Measurements from ENCODE around the gene RAB3C. TPM values are rescaled to one million over a fixed set of nuclear protein-coding genes. Genes with fewer than 3 reads are reported as not detected.
"Not testable (repeated sequence)": the region's sequence is repeated elsewhere in the genome, so short reads cannot be mapped to it uniquely, and the experiment has no call there.

Gene RAB3C
- total RNA-seq, 2 experiments from 2014 or later, result not detected

DNA sequence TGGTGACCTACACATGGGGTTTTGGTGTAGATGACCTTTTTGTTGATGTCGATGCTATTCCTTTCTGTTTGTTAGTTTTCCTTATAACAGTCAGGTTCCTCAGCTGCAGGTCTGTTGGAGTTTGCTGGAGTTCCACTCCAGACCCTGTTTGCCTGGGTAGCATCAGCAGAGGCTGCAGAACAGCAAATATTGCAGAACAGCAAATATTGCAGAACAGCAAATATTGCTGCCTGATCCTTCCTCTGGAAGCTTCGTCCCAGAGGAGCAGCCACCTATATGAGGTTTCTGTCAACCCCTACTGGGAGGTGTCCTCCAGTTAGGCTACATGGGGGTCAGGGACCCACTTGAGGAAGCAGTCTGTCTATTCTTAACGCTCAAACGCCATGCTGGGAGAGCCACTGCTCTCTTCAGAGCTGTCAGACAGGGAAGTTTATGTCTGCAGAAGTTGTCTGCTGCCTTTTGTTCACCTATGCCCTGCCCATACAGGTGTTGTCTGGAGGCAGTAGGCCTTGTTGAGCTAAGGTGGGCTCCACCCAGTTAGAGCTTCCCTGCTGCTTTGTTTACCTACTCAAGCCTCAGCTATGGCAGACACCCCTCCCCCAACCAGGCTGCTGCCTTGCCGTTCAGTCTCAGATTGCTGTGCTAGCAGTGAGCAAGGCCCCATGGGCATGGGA is 116.3 kb downstream of the RAB3C start:
- H3K4me3 Mint-ChIP-seq; H3K36me3 Mint-ChIP-seq; DNase-seq; H3K27me3 Mint-ChIP-seq; H3K4me1 Mint-ChIP-seq (ENCODE audit: low read depth); CTCF ChIA-PET; intact Hi-C loops (cut with micrococcal nuclease); POLR2A ChIA-PET; H3K27ac Mint-ChIP-seq: not testable (repeated sequence)
- H3K9me3 Mint-ChIP-seq, result peaks cover 24% of the 10 kb centered on the region

DNA sequence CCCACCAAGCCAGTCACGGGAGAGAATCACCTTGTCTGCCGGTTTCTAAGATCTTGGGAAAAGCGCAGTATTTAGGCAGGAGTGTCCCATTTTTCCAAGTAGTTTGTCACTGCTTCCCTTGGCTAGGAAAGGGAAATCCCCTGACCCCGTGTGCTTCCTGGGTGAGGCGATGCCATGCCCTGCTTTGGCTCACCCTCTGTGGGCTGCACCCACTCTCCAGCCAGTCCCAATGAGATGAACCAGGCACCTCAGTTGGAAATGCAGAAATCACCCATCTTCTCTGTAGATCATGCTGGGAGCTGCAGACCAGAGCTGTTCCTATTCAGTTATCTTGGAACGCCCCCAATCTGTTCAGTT is 116.9 kb downstream of the RAB3C start:
- DNase-seq, result no peak
- Mint-ChIP-seq H3K4me3 (no peak overlapping the region), H3K36me3 (peaks cover 4% of the 10 kb centered on the region), H3K4me1 (ENCODE audit: low read depth) (no peaks in the 10 kb centered on the region), H3K9me3 (peaks cover 22% of the 10 kb centered on the region), H3K27me3 (peaks cover 1% of the 10 kb centered on the region), H3K27ac (no peak overlapping the region)
- CTCF ChIA-PET, result no interaction called here
- intact Hi-C loops (cut with micrococcal nuclease), result no loop called here
- POLR2A ChIA-PET, result no interaction called here

DNA sequence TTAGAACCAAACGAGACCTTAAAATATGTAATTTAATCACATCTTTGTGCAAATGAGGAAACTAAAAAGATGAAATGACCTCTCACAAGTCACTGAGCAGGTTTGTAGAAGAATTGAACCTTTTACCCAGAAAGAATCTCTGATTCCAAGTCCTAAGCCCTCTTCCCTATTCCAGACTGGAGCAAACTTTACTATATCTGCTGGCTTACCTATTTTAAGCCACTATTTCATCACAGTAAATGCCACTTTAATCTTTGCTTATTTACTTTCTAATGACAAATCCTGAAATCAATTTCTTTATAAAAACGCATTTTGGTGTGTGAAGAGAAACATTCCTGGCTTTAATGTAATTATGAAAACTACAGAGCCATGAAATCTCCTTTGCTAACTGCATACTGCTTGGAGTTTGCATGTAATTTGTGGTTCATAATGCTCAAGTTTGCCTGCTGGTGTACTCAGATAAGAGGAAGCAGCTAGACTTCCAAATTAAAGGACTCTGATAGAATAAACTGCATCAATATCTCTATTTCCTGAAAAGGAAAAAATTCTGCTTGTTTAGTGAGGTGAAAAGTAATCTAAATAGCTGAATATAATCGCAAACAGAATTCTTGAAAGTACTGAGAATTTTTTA is 121.2 kb downstream of the RAB3C start:
- POLR2A ChIA-PET, result no interaction called here
- CTCF ChIA-PET, result interaction anchor here (1.0 kb wide), 1 partner anchor 182 kb away, joined by 3 read pairs; no protein-coding TSS in a partner anchor

DNA sequence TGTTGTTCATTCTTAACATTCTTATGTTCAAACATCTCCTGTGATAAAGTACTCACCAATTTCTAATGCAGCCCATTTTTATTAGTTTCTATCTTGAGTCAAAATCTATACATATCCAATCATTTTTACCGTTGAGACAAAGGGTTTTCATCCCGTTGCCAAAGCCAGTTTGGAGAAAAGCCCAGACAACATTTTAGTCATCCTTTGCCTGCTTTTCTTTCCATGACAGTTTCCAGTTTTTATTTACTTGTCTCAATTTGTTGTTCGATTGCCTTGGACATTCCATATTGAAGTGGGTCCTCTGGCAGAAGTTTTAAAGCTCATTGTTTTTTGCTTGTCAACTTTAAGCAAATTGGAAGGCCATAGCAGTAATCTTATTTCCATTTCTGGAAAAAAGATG is 123.9 kb downstream of the RAB3C start:
- no peak for DNase-seq
- intact Hi-C loops (cut with micrococcal nuclease), result no loop called here
- Mint-ChIP-seq H3K27ac (no peak overlapping the region), H3K9me3 (no peaks in the 10 kb centered on the region), H3K4me1 (ENCODE audit: low read depth) (no peaks in the 10 kb centered on the region), H3K36me3 (no peaks in the 10 kb centered on the region), H3K4me3 (no peak overlapping the region), H3K27me3 (peaks cover 10% of the 10 kb centered on the region)
- POLR2A ChIA-PET, result no interaction called here
- CTCF ChIA-PET, result no interaction called here

More for the DNA sequence above, 121.2 kb downstream of the RAB3C start:
- Mint-ChIP-seq H3K27me3 (peaks cover 3% of the 10 kb centered on the region), H3K4me3 (no peak overlapping the region), H3K36me3 (no peaks in the 10 kb centered on the region), H3K9me3 (no peaks in the 10 kb centered on the region), H3K4me1 (ENCODE audit: low read depth) (no peaks in the 10 kb centered on the region), H3K27ac (no peak overlapping the region)
- DNase-seq, result no peak
- intact Hi-C loops (cut with micrococcal nuclease), result no loop called here

DNA sequence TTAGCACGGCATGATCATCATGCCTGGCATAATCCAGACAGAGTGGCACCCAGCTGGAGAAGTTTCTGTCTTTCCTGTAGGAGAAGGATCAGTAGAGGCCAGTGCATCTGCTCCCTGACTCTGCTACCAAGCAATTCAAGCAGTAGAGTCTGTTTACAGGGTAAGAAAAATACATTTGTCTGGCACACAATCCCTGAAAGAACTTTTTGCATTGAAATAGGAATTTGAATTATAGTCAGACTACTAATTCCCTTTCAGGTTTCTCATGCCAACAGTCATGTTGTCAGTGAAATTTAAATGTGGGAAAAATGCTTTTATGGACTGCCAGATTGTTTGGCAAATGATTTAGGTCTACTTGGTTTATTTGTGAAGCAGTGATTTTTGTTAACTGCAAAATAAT is 125.6 kb downstream of the RAB3C start:
- ChIA-PET CTCF (no interaction called here), POLR2A (no interaction called here)
- no peaks in the 10 kb centered on the region for H3K36me3 Mint-ChIP-seq
- intact Hi-C loops (cut with micrococcal nuclease), result no loop called here
- peaks cover 2% of the 10 kb centered on the region for H3K9me3 Mint-ChIP-seq
- H3K4me1 Mint-ChIP-seq (ENCODE audit: low read depth), result no peaks in the 10 kb centered on the region
- H3K27ac Mint-ChIP-seq, result no peak overlapping the region
- peaks cover 12% of the 10 kb centered on the region for H3K27me3 Mint-ChIP-seq
- no peak overlapping the region for H3K4me3 Mint-ChIP-seq
- DNase-seq, result no peak

DNA sequence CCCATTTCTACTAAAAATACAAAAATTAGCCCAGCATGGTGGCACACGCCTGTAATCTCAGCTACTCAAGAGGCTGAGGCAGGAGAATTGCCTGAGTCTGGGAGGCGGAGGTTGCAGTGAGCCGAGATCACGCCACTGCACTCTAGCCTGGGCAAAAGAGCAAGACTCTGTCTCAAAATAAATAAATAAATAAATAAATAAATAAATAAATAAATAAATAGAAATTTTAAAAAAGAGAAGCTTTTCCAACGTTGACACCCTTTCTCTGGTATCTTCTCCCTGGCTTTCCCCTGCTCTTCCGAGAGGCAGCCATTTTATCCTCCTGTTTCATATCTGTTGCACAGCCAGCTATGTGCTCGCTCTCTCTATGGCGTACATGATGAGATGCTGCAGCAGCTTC is 127.5 kb downstream of the RAB3C start:
- H3K4me3 Mint-ChIP-seq; H3K4me1 Mint-ChIP-seq (ENCODE audit: low read depth); H3K36me3 Mint-ChIP-seq; CTCF ChIA-PET; DNase-seq; H3K9me3 Mint-ChIP-seq; POLR2A ChIA-PET; intact Hi-C loops (cut with micrococcal nuclease); H3K27ac Mint-ChIP-seq: not testable (repeated sequence)
- H3K27me3 Mint-ChIP-seq, result peaks cover 10% of the 10 kb centered on the region

DNA sequence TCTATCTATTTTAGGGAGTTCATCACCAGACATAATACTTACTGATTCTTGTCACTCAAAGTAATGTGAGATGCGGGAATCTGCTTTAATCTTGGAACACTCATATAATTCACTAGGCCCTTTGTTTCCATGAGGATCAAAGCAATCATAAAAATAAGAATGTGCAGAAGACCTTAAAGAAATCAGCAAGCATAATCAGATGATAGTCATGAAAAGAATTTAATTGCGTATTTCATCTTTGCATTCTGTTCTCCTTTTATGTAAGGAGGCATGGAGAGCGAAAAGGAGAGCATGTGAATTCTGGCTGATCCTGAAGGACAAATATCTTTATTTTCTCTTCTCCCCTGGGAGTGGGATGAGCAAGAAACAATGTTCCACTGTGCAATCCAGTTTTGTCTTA is 128.0 kb downstream of the RAB3C start:
- ChIA-PET POLR2A (no interaction called here), CTCF (no interaction called here)
- Mint-ChIP-seq H3K9me3 (peaks cover 8% of the 10 kb centered on the region), H3K4me1 (ENCODE audit: low read depth) (no peaks in the 10 kb centered on the region), H3K27me3 (peaks cover 10% of the 10 kb centered on the region), H3K36me3 (no peaks in the 10 kb centered on the region), H3K4me3 (no peak overlapping the region), H3K27ac (no peak overlapping the region)
- intact Hi-C loops (cut with micrococcal nuclease), result no loop called here
- no peak for DNase-seq

DNA sequence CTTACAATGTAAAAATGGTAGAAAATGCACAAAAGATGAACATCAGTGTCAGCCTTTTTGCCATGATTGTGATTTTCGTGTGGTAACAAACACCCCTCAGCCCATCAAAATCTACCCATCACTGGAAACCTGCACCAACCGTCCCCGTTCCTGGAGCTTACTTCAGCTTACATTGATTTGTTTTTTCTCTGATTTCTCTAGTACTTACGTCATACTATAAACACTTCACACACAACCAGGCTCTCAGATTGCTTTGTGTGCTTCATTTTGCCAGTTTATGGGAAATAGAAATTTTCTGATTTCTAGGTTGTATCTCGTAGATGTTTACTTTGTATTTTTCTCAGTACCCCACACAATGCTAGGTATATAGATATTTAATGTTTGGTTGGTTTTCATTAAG is 129.1 kb downstream of the RAB3C start:
- Mint-ChIP-seq H3K4me3 (no peak overlapping the region), H3K36me3 (no peaks in the 10 kb centered on the region), H3K4me1 (ENCODE audit: low read depth) (no peaks in the 10 kb centered on the region), H3K27ac (no peak overlapping the region), H3K9me3 (peaks cover 8% of the 10 kb centered on the region), H3K27me3 (peaks cover 10% of the 10 kb centered on the region)
- DNase-seq, result no peak
- intact Hi-C loops (cut with micrococcal nuclease), result no loop called here
- ChIA-PET POLR2A (no interaction called here), CTCF (interaction anchor here (0.6 kb wide), 1 partner anchor 856 kb away, joined by 4 read pairs; no protein-coding TSS in a partner anchor)

DNA sequence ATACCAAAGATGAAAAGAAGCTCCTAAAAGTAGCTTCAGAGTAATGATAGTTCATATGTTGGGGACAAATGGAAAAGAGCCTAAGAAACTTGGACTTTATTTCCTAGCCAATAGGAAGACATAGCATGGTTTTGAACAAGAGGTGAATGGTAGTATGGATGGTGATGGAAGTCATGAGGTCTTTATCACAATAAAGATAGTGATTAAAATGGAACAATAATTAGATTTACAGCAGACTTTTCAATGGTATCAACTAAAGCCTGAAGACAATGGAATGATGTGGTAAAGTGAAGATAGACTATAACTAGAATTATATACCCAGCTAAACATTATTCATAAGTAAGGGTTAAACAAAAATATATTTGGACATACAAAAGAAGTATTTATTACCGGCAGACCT is 131.2 kb downstream of the RAB3C start:
- Mint-ChIP-seq H3K4me3 (no peak overlapping the region), H3K27me3 (peaks cover 9% of the 10 kb centered on the region), H3K4me1 (ENCODE audit: low read depth) (no peaks in the 10 kb centered on the region), H3K27ac (no peak overlapping the region), H3K36me3 (no peaks in the 10 kb centered on the region), H3K9me3 (peaks cover 8% of the 10 kb centered on the region)
- DNase-seq, result no peak
- intact Hi-C loops (cut with micrococcal nuclease), result no loop called here
- POLR2A ChIA-PET, result no interaction called here
- CTCF ChIA-PET, result no interaction called here

DNA sequence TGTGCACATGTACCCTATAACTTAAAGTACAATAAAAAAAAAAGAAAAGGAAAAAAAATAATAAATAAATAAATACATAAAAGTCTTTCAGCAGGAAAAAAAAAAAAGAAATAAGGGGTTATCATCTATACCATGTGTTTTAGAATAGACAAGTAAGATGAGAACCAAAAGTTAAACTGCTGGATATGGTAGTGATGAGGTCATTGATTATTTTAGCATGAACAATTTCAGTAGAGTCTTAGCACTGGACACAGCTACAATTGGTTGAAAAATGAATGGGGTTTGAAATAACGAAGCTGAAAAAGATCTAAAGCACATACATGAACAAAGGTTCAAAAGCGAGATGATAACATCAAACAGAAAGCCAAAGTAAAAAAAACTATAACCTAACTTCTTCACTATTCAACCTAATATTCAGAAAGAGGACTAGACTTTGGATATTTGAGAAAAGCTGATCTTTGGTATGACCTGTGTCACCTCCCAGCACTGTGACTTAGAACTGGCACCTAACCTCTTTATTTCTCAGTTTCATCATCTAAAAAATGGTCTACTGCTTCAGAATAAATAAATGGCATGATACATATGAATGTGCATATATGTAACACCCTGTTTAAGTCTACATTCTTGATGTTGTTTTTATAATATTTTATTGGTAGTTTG is 133.3 kb downstream of the RAB3C start:
- CTCF ChIA-PET, result no interaction called here
- POLR2A ChIA-PET, result no interaction called here
- H3K27ac Mint-ChIP-seq, result no peak overlapping the region
- H3K9me3 Mint-ChIP-seq, result peaks cover 8% of the 10 kb centered on the region
- no peaks in the 10 kb centered on the region for H3K4me1 Mint-ChIP-seq (ENCODE audit: low read depth)
- DNase-seq, result no peak
- H3K4me3 Mint-ChIP-seq, result no peak overlapping the region
- no peaks in the 10 kb centered on the region for H3K36me3 Mint-ChIP-seq
- peaks cover 3% of the 10 kb centered on the region for H3K27me3 Mint-ChIP-seq
- intact Hi-C loops (cut with micrococcal nuclease), result no loop called here

DNA sequence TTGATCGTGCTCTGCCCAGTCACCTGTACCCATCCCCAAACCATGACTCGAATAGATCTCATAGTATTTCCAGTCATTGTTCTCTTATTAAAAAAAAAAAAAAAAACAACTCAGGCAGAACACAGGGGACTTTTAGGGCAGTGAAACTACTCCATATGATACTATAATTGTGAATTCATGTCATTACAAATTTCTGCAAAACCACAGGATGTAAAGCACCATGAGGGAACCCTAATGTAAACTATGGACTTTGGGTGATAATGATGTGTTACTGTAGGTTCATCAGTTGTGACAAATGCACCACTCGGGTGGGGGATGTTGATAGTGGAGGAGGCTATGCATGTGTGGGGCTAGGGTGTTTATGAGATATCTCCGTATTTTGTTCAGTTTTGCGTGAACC is 133.8 kb downstream of the RAB3C start:
- Mint-ChIP-seq H3K36me3 (no peaks in the 10 kb centered on the region), H3K4me1 (ENCODE audit: low read depth) (no peaks in the 10 kb centered on the region), H3K27me3 (peaks cover 2% of the 10 kb centered on the region), H3K27ac (no peak overlapping the region), H3K4me3 (no peak overlapping the region), H3K9me3 (peaks cover 8% of the 10 kb centered on the region)
- intact Hi-C loops (cut with micrococcal nuclease), result no loop called here
- no peak for DNase-seq
- ChIA-PET POLR2A (no interaction called here), CTCF (no interaction called here)

DNA sequence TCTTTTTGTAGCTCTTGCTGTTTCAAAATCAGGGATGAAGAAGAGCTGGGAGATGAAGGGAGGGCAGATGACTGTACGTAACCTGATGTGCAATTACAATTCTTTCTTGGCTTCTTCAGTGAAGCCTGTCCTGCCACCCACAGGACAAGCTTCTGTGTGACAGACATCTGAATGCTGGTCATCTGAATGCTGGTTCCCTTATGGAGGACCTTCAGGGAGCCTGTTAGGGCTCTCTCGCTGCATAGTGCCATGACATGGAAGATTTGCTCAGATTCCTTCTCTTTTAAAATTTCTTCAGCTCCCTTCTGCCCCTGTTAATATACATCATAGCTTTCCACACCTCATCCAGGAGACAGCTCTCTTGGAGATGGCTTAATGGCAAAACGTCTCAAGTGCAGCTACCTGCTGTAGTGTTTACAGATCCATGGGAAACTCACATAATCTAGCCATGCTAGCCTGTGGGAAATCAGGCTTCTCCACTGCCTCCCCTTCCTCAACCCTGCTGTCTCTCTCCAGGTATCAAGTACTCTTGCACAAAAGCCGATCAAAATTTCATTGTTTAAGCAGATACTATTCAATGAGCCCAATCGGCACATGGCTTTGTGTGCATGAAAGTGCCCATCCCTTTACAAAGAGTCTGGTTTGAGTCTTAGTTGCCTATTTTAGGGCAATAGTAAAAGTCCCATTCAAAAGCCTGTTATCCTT is 134.6 kb downstream of the RAB3C start:
- Mint-ChIP-seq H3K27ac (no peak overlapping the region), H3K4me1 (ENCODE audit: low read depth) (no peaks in the 10 kb centered on the region), H3K9me3 (peaks cover 8% of the 10 kb centered on the region), H3K4me3 (no peak overlapping the region), H3K36me3 (no peaks in the 10 kb centered on the region), H3K27me3 (peaks cover 4% of the 10 kb centered on the region)
- intact Hi-C loops (cut with micrococcal nuclease), result no loop called here
- ChIA-PET POLR2A (no interaction called here), CTCF (interaction anchor here (1.1 kb wide), 1 partner anchor 107 kb away, joined by 3 read pairs; no protein-coding TSS in a partner anchor)
- DNase-seq, result no peak

Data from activated CD4-positive, alpha-beta memory T cell treated with anti-CD3 and anti-CD28 coated beads for 36 hours (primary cell).